ENCODE measurements around the gene CD2. TPM values are rescaled to one million over a fixed set of nuclear protein-coding genes. Genes with fewer than 3 reads are reported as not detected.

CD2 gene
- total RNA-seq, 4 donors from 2014 or later = 0.60 to 5.1 (median 1.5) TPM; not detected in 1

- no peak overlapping the region for H3K27ac ChIP-seq
- TF ChIP-seq EP300 (IDR thresholded peaks at IDR 0.05) (no peak), POLR2A (IDR thresholded peaks at IDR 0.05) (no peak), CTCF (IDR thresholded peaks at IDR 0.05) (no peak)
- H3K27me3 ChIP-seq = no peaks in the 10 kb centered on the region
- no peak for DNase-seq (ENCODE audit: low spot score in 2 of 2)
- peaks cover 0 to 17% (median 4%) of the 10 kb centered on the region in 4 donors for H3K9me3 ChIP-seq
- H3K36me3 ChIP-seq = no peaks in the 10 kb centered on the region
- no peaks in the 10 kb centered on the region for H3K4me1 ChIP-seq
- H3K4me3 ChIP-seq = no peak overlapping the region
- WGBS, 2 donors = 100% methylated on average over 1 of the region's 1 CpG
Observed at GRCh38 chr1:116811321-116811720, 57.1 kb downstream of the CD2 start.

GRCh38 chr1:116814926-116815723 lies 60.9 kb downstream of the CD2 start:
- DNase-seq (ENCODE audit: low spot score in 2 of 2) = no peak
- H3K36me3 ChIP-seq = no peaks in the 10 kb centered on the region
- WGBS, 2 donors = 73 to 74% methylated on average over 4 of the region's 4 CpGs
- peaks cover 0 to 17% (median 4%) of the 10 kb centered on the region in 4 donors for H3K9me3 ChIP-seq
- no peak for TF ChIP-seq EP300 (IDR thresholded peaks at IDR 0.05)
- no peak for TF ChIP-seq POLR2A (IDR thresholded peaks at IDR 0.05)
- no peak for TF ChIP-seq CTCF (IDR thresholded peaks at IDR 0.05)
- H3K27me3 ChIP-seq = no peaks in the 10 kb centered on the region
- H3K4me3 ChIP-seq = no peak overlapping the region
- H3K4me1 ChIP-seq = no peaks in the 10 kb centered on the region
- H3K27ac ChIP-seq = no peak overlapping the region

- no peak overlapping the region for H3K27ac ChIP-seq
- no peaks in the 10 kb centered on the region for H3K27me3 ChIP-seq
- H3K9me3 ChIP-seq = peaks cover 0 to 4% (median 1%) of the 10 kb centered on the region in 4 donors
- TF ChIP-seq CTCF (IDR thresholded peaks at IDR 0.05) = peak in 4 of 5 experiments; percentile 10 to 54 (median 30)
- TF ChIP-seq POLR2A (IDR thresholded peaks at IDR 0.05) = no peak
- no peak for TF ChIP-seq EP300 (IDR thresholded peaks at IDR 0.05)
- H3K4me1 ChIP-seq = no peaks in the 10 kb centered on the region
- no peaks in the 10 kb centered on the region for H3K36me3 ChIP-seq
- no peak overlapping the region for H3K4me3 ChIP-seq
- DNase-seq (ENCODE audit: low spot score in 2 of 2) = no peak
- WGBS, 2 donors = 45 to 52% methylated on average over 2 of the region's 2 CpGs
Observed at GRCh38 chr1:116817582-116818064, 63.4 kb downstream of the CD2 start.

Other genes with a start within 250 kb of the CD2 start
- 10 to 100 TPM; 15.9 to 36.0 (median 21.8) TPM for gene CD58, start 183.4 kb upstream of the CD2 start, total RNA-seq
- 1 to 10 TPM; 1.2 to 3.9 (median 3.2) TPM for gene IGSF3, start 86.7 kb upstream of the CD2 start, total RNA-seq
- 10 to 100 TPM; 10.2 to 19.0 (median 14.7) TPM for gene PTGFRN, start 155.5 kb downstream of the CD2 start, total RNA-seq
- 1 to 10 TPM in 1 of 4 donors, under 1 TPM in 2, not detected in 1; under 0.01 to 2.9 (median 0.59) TPM for gene CD101, start 247.3 kb downstream of the CD2 start, total RNA-seq

Measured in tibial nerve (tissue), 4 donors.